NCI-H1930 (cell line): ENCODE measurements around the gene SPOCK3.
"Not testable (repeated sequence)": the region's sequence is repeated elsewhere in the genome, so short reads cannot be mapped to it uniquely, and the experiment has no call there.

Experiments
- DNase-seq, 2 experiments: peaks; one replicate each; lab custom pipeline; 2025; lab: John Stamatoyannopoulos, UW

The SPOCK3 gene

GRCh38 chr4:166823126-166823525 lies 411.2 kb downstream of the SPOCK3 start:
- DNase-seq: no peak

DNA sequence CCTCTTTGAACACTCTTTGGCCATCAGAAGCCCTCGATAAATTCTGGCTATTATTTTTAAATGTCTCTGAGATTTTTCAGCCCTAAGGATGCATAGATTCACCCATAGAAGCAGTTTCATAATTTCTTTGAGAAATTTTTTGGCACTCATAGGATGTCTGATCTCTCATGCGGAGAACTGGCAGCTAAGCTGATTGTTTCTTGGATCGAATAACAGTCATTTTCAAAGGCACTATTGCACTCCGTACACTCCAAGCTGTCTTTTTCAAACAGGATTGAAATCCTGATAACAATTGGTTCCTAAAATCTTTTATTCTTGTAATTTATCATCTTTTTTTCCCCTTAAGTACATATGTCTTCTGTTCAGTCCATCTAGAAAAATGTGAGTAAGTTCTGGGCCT lies 411.9 kb downstream of the SPOCK3 start:
- no peak for DNase-seq

DNA sequence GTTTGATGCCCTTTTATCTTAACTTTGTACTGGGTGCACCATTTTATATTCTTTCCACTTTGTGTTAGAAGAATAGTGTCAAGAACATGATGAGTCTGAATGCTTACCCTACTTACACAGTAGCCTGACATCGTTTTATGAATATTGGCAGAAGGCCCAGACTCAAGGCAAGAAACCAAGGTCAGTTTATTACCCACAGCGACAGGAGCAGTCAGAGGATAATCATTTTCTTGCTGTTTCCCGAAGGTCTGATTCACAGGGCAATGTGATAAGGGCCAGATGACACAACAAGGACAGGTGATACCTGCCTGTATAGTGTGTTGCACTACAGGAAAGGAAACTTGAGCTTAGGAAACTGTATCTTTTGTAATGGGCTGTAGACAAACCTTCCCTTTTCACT lies 417.4 kb downstream of the SPOCK3 start:
- peak in 1 of 2 experiments; percentile 6 for DNase-seq

GRCh38 chr4:166808380-166808779 lies 425.9 kb downstream of the SPOCK3 start:
- DNase-seq: no peak

- DNase-seq: no peak
Observed at GRCh38 chr4:166802346-166802745, 431.9 kb downstream of the SPOCK3 start.

GRCh38 chr4:166798126-166798525 lies 436.2 kb downstream of the SPOCK3 start:
- DNase-seq: no peak

DNA sequence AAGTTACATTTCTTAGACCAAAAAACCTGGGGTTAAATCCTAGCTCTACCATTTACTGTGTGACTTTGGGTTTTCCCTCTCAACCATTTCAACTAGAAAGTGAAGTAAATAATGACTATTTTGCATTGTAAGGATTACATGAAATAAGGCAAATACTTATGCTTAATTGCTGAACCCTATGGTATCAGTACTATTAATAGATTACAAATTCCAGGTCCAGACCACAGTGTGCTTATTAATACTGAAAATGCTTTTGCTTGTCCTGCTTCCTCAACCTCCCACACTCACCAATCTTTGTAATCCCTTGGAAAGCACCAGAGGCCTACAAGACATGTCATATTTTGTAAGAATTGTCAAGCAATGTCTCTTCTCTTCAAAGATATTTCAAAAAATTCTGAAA lies 456.5 kb downstream of the SPOCK3 start:
- DNase-seq: no peak

- no peak for DNase-seq
Observed at GRCh38 chr4:166763018-166763417, 471.3 kb downstream of the SPOCK3 start.

- no peak for DNase-seq
Observed at GRCh38 chr4:166741742-166742141, 492.6 kb downstream of the SPOCK3 start.

- DNase-seq: not testable (repeated sequence)
Observed at GRCh38 chr4:166739215-166739614, 495.1 kb downstream of the SPOCK3 start.

DNA sequence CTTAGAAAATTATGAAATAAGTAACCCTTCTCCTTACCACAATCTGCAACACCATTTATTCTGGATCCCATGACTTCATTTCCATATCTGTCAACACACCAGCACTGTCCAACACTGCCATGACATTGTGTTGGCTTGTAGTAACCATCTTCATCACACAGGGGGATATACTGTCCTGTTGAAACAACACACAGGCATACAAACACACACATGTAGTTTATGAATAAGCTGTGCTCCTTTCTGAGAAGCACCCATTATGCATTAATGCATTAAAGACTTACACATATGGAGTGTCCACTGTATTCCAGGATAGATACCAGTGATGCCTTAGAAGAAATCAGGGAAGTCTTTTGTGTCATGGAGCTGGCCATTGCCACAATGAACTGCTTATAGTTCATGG lies 496.9 kb downstream of the SPOCK3 start:
- no peak for DNase-seq

- DNase-seq: no peak
Observed at GRCh38 chr4:166735553-166735952, 498.7 kb downstream of the SPOCK3 start.

DNA sequence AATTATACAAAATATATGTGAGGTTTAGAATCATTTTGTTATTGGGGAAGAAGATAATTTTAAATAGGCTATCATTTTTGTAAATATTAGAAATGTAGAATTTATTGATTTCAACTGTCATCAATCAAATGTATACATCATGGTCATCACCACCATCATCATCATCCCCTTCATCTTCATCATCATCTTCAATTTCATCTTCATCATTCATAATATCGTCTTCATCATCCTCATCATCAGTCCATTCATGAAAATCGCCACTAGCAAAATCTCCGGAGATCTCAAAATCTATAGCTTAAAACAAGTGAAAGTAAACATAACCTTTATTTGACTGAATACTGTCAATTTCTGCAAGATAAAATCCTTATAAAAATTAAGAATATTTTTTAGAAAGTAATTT lies 499.5 kb downstream of the SPOCK3 start:
- no peak for DNase-seq

- DNase-seq: no peak
Observed at GRCh38 chr4:166733686-166734085, 500.6 kb downstream of the SPOCK3 start.

GRCh38 chr4:166726832-166727231 lies 507.5 kb downstream of the SPOCK3 start:
- no peak for DNase-seq

- no peak for DNase-seq
Observed at GRCh38 chr4:166724369-166724768, 509.9 kb downstream of the SPOCK3 start.

GRCh38 chr4:166723532-166724140 lies 510.7 kb downstream of the SPOCK3 start:
- no peak for DNase-seq

DNA sequence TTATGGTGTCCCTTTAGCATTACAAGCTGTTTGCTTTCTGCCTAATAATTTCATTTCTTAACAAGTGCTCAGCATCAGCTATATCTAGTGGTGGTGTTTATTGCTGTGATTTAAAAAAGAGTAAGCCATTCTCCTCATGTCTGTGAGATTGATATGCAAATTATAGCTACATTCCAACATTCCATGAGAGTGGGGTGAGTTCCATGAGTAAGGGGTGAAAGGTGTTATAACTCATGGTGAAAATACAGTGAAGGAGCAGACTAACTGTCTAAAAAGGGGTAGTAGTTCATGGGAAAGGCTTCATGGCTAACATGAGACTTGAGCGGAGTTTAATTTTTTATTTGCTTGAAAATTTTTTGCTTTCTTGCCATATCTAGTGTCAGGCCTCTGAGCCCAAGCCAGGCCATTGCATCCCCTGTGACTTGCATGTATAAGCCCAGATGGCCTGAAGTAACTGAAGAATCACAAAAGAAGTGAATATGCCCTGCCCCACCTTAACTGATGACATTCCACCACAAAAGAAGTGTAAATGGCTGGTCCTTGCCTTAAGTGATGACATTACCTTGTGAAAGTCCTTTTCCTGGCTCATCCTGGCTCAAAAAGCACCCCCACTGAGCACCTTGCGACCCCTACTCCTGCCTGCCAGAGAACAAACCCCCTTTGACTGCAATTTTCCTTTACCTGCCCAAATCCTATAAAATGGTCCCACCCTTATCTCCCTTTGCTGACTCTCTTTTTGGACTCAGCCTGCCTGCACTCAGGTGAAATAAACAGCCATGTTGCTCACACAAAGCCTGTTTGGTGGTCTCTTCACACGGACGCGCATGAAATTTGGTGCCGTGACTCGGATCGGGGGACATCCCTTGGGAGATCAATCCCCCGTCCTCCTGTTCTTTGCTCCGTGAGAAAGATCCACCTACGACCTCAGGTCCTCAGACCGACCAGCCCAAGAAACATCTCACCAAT lies 518.3 kb downstream of the SPOCK3 start:
- not testable (repeated sequence) for DNase-seq

DNA sequence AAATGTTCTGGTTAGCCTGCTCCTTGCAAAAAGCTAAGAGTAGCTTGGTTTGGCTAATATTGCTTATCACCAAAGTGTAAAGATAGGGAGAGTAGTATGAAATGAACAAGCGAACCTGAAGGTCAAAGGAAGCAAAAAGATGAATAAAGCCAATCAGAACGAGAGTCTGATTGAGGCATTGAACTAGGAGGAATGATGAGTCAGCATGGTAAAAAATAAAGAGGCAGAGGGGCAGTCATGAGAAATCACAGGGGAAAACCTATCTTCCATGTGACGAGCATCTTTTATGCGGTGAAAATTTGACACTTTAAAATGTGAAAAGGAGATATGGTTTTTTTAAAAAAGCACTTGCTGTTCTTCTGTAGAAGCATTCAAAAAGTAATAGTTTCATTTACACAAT lies 533.7 kb downstream of the SPOCK3 start:
- no peak for DNase-seq

GRCh38 chr4:166688835-166689234 lies 545.5 kb downstream of the SPOCK3 start:
- no peak for DNase-seq

GRCh38 chr4:166687828-166688227 lies 546.5 kb downstream of the SPOCK3 start:
- no peak for DNase-seq
